GM23338 (cell line): Measurements from ENCODE around the gene GFRAL. TPM values are rescaled to one million over a fixed set of nuclear protein-coding genes. Genes with fewer than 3 reads are reported as not detected.

Experiments used
- ATAC-seq: fragments of 200-7000 bp; cut with Tn5 transposase; 3 replicates; pipeline ENCODE4 v1.9.1; 2020
- DNase-seq: peaks from one replicate; pipeline ENCODE4 v3.0.0-alpha.2; 2015; ENCODE audit warnings: low spot score
- H2AFZ ChIP-seq: fragments of 200-600 bp; sonication (generic); 2 replicates; pipeline ENCODE4 v1.8.0; 2016; ENCODE audit warnings: antibody characterized with exemption, mild to moderate bottlenecking, moderate library complexity
- H3F3A ChIP-seq: fragments of 200-600 bp; sonication (generic); replicated peaks from 2 replicates; pipeline ENCODE4 v1.8.0; 2017; ENCODE audit warnings: antibody characterized with exemption, mixed run types, low read depth
- H3K27ac ChIP-seq: fragments of 200-600 bp; sonication (generic); 2 replicates; pipeline ENCODE4 v1.6.1; 2016; ENCODE audit warnings: low read depth
- H3K27me3 ChIP-seq: fragments of 200-600 bp; sonication (generic); 2 replicates; pipeline ENCODE4 v1.8.0; 2016; ENCODE audit warnings: mild to moderate bottlenecking, mixed run types, moderate library complexity; ENCODE audit not compliant: insufficient read depth
- H3K36me3 ChIP-seq: fragments of 200-600 bp; sonication (generic); 2 replicates; pipeline ENCODE4 v1.8.0; 2016; ENCODE audit warnings: mild to moderate bottlenecking; ENCODE audit not compliant: insufficient read depth
- H3K4me1 ChIP-seq: fragments of 200-600 bp; sonication (generic); 2 replicates; pipeline ENCODE4 v1.8.0; 2016; ENCODE audit warnings: mild to moderate bottlenecking, moderate library complexity; ENCODE audit not compliant: insufficient read depth
- H3K4me2 ChIP-seq: fragments of 200-600 bp; sonication (generic); 2 replicates; pipeline ENCODE4 v1.7.1; 2017; ENCODE audit warnings: mixed run types
- H3K4me3 ChIP-seq: fragments of 200-600 bp; sonication (generic); 2 replicates; pipeline ENCODE4 v1.6.1; 2016; ENCODE audit warnings: mixed run types
- H3K79me2 ChIP-seq: fragments of 200-600 bp; sonication (generic); replicated peaks from 2 replicates; pipeline ENCODE4 v1.8.0; 2017; ENCODE audit warnings: mild to moderate bottlenecking; ENCODE audit not compliant: insufficient read depth
- H3K9me2 ChIP-seq: fragments of 200-600 bp; sonication (generic); 2 replicates; pipeline ENCODE4 v1.8.0; 2017; ENCODE audit not compliant: insufficient read depth
- H4K20me1 ChIP-seq: fragments of 200-600 bp; sonication (generic); replicated peaks from 2 replicates; pipeline ENCODE4 v1.8.0; 2017; ENCODE audit warnings: mild to moderate bottlenecking; ENCODE audit not compliant: insufficient read depth
- H3K27ac Mint-ChIP-seq: 2 replicates; pipeline ENCODE4 v1.8.0; 2020; ENCODE audit warnings: inconsistent platforms, mild to moderate bottlenecking, moderate library complexity, mixed read lengths
- H3K27me3 Mint-ChIP-seq: 3 replicates; pipeline ENCODE4 v1.8.0; 2022; ENCODE audit warnings: low read depth, mild to moderate bottlenecking, moderate library complexity, mixed read lengths, inconsistent platforms; ENCODE audit not compliant: insufficient read depth, poor library complexity
- H3K36me3 Mint-ChIP-seq: 3 replicates; pipeline ENCODE4 v1.8.0; 2021; ENCODE audit warnings: low read depth, mild to moderate bottlenecking, inconsistent platforms, moderate library complexity, mixed read lengths
- H3K4me1 Mint-ChIP-seq: 3 replicates; pipeline ENCODE4 v1.8.0; 2020; ENCODE audit warnings: mild to moderate bottlenecking, inconsistent platforms, mixed read lengths
- H3K4me3 Mint-ChIP-seq: 3 replicates; pipeline ENCODE4 v1.8.0; 2021; ENCODE audit warnings: moderate library complexity, mild to moderate bottlenecking, inconsistent platforms, mixed read lengths
- H3K9me3 Mint-ChIP-seq: 3 replicates; pipeline ENCODE4 v1.8.0; 2020; ENCODE audit warnings: moderate library complexity, mild to moderate bottlenecking, inconsistent platforms, mixed read lengths
- CREB1 ChIP-seq: fragments of 250-450 bp; sonication (Bioruptor Pico); IDR thresholded peaks from 2 replicates; pipeline ENCODE4 v1.5.0; 2020; ENCODE audit warnings: low read depth, mild to moderate bottlenecking, moderate library complexity
- CTCF ChIP-seq, 2 experiments: fragments of 200-600 bp in 1 of 2; sonication (generic) in 1 of 2; conservative IDR thresholded peaks; 2 replicates each; pipeline versions ENCODE4 v1.5.1 to v1.6.1; 2016 to 2017; ENCODE audit warnings: antibody characterized with exemption in 2 of 2, low read depth in 2 of 2, mild to moderate bottlenecking in 2 of 2, moderate library complexity in 1 of 2
- EZH2 ChIP-seq: fragments of 200-600 bp; sonication (generic); IDR thresholded peaks from one replicate; pipeline ENCODE4 v1.8.0; 2017; ENCODE audit warnings: antibody characterized with exemption, mild to moderate bottlenecking, low read depth; ENCODE audit not compliant: unreplicated experiment
- EZH2phosphoT487 ChIP-seq: fragments of 200-600 bp; sonication (generic); IDR thresholded peaks from one replicate; pipeline ENCODE4 v1.8.1; 2018; ENCODE audit warnings: antibody characterized with exemption; ENCODE audit not compliant: unreplicated experiment
- JUNB ChIP-seq: IDR thresholded peaks from one replicate; pipeline ENCODE4 v1.6.1; 2016; ENCODE audit warnings: antibody characterized with exemption; ENCODE audit not compliant: unreplicated experiment
- POLR2AphosphoS5 ChIP-seq: IDR thresholded peaks from 2 replicates; pipeline ENCODE4 v1.6.1; 2016; ENCODE audit warnings: antibody characterized with exemption, low read depth
- REST ChIP-seq: IDR thresholded peaks from one replicate; pipeline ENCODE4 v1.6.1; 2018; ENCODE audit warnings: antibody characterized with exemption; ENCODE audit not compliant: unreplicated experiment
- STAT1 ChIP-seq: IDR thresholded peaks from one replicate; pipeline ENCODE4 v1.6.1; 2016; ENCODE audit warnings: antibody characterized with exemption; ENCODE audit not compliant: unreplicated experiment
- ZNF114 ChIP-seq: fragments of 250-450 bp; sonication (Bioruptor Pico); IDR thresholded peaks from 2 replicates; pipeline ENCODE4 v1.5.0; 2020; ENCODE audit warnings: mild to moderate bottlenecking, moderate library complexity
- ZNF331 ChIP-seq: fragments of 250-450 bp; sonication (Bioruptor Pico); IDR thresholded peaks from 2 replicates; pipeline ENCODE4 v1.5.0; 2020; ENCODE audit warnings: low read depth, mild to moderate bottlenecking, moderate library complexity
- polyA plus RNA-seq: library from polyadenylated mRNA; unstranded; fragments of >200 nt; fragmentation: Nextera tagmentation; extraction: Ambion mirVana; gene quantifications from 2 replicates; pipeline ENCODE4 v1.2.1, GENCODE V29; 2016
- total RNA-seq: library from RNA; depleted of rRNA; stranded (reverse); fragments of >200 nt; shearing (Covaris generic); gene quantifications from 2 replicates; pipeline ENCODE4 v1.2.3, GENCODE V29; 2014
- TF ChIP-seq, protein P1 (sequence below): IDR thresholded peaks from 2 replicates; pipeline ENCODE4 v1.6.1; 2016; ENCODE audit warnings: antibody characterized with exemption

The GFRAL gene
- total and polyA plus RNA-seq, 2 experiments from 2014 or later = not detected

DNA sequence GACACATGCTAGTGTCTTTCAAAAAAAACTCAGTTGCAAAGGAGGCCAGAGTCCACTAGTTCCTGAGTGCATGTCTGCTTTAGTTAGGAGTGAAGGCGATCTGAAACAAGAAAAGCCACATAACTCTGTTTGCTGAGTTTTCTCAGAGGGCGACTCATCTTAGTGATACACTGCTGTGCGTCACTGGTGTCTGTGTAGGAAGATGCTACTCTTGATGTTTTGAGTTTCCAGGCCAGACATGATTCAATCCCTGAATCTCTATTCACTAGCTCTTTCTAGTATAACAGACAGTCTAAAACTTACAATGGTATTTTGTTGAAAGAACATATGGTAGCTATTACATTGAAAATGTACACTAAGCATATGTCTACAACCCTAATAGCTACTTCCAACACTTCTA is 60.9 kb downstream of the GFRAL start (continued):
- no peak for TF ChIP-seq REST
- TF ChIP-seq POLR2AphosphoS5 = no peak
- TF ChIP-seq ZNF331 (CRISPR knock-in tag) = no peak
- TF ChIP-seq, protein P1, sequence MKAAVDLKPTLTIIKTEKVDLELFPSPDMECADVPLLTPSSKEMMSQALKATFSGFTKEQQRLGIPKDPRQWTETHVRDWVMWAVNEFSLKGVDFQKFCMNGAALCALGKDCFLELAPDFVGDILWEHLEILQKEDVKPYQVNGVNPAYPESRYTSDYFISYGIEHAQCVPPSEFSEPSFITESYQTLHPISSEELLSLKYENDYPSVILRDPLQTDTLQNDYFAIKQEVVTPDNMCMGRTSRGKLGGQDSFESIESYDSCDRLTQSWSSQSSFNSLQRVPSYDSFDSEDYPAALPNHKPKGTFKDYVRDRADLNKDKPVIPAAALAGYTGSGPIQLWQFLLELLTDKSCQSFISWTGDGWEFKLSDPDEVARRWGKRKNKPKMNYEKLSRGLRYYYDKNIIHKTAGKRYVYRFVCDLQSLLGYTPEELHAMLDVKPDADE = no peak
- no peak for TF ChIP-seq JUNB
- TF ChIP-seq EZH2 = no peak
- no peak for TF ChIP-seq EZH2phosphoT487
- TF ChIP-seq ZNF114 (CRISPR knock-in tag) = no peak
- TF ChIP-seq CREB1 = no peak
- TF ChIP-seq STAT1 = no peak
- no peak for TF ChIP-seq CTCF (conservative IDR thresholded peaks at IDR 0.05; ENCODE audit: low read depth in 2 of 2)

GRCh38 chr6:55395871-55396270 is 68.6 kb downstream of the GFRAL start:
- H3F3A ChIP-seq = no peaks in the 10 kb centered on the region
- no peak for TF ChIP-seq ZNF331 (CRISPR knock-in tag)
- no peak overlapping the region for H2AFZ ChIP-seq
- no peak for ATAC-seq
- Mint-ChIP-seq H3K36me3 (no peaks in the 10 kb centered on the region), H3K27me3 (peaks cover 2% of the 10 kb centered on the region), H3K4me3 (no peak overlapping the region), H3K4me1 (no peaks in the 10 kb centered on the region), H3K9me3 (no peaks in the 10 kb centered on the region), H3K27ac (no peak overlapping the region)
- no peaks in the 10 kb centered on the region for H4K20me1 ChIP-seq
- H3K4me1 ChIP-seq = no peaks in the 10 kb centered on the region
- H3K79me2 ChIP-seq = no peaks in the 10 kb centered on the region
- H3K4me3 ChIP-seq = no peak overlapping the region
- no peaks in the 10 kb centered on the region for H3K27me3 ChIP-seq
- no peaks in the 10 kb centered on the region for H3K36me3 ChIP-seq
- H3K9me2 ChIP-seq = no peaks in the 10 kb centered on the region
- no peak overlapping the region for H3K27ac ChIP-seq
- DNase-seq = no peak
- H3K4me2 ChIP-seq = no peak overlapping the region
